ENCODE data around the gene C2orf68.
"Not testable (repeated sequence)": the region's sequence is repeated elsewhere in the genome, so short reads cannot be mapped to it uniquely, and the experiment has no call there.

The C2orf68 gene

DNA sequence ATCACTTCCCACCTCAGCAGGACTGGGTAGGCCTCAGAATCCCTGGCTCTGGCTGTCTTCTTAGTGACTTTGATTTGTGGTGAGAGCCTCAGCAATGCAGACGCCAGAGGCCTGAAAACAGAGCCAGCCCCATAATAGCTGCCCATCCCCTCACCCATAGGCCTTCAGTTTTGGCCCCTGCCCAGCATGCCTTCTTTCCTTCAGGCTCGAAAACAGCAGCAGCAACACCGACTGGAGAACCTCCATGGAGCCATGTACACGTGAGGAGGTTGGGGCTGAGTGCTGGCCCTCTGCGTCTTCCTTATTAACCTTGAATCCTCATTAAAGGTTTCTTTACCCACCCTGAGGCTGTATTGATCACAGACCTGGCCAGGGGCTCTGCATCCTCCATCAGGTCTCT, 14.6 kb downstream of the C2orf68 start:
- no peak for DNase-seq

DNA sequence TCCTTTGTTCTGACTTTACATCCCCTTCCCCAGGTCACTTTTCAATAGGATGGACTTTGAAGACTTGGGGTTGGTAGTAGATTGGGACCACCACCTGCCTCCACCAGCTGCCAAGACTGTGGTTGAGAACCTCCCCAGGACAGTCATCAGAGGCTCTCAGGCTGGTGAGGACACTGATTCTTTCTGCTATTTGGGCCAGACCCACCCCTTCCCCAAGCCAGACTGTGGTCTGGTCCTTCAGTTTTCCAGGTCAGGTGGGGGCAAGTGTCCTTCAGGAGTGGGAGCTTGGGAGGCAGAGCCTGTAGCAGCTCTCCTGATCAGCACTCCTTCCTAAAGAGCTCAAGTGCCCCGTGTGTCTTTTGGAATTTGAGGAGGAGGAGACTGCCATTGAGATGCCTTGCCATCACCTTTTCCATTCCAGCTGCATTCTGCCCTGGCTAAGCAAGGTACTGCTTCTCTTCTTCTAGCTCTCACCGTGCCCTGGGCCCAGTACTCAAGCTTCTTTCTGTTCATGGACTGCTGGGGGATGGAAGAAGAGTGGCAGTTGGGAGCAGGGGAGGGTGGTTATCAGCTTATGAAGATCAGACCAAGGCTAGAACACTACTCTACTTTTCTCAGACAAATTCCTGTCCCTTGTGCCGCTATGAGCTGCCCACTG, 15.3 kb downstream of the C2orf68 start:
- no peak for DNase-seq

DNA sequence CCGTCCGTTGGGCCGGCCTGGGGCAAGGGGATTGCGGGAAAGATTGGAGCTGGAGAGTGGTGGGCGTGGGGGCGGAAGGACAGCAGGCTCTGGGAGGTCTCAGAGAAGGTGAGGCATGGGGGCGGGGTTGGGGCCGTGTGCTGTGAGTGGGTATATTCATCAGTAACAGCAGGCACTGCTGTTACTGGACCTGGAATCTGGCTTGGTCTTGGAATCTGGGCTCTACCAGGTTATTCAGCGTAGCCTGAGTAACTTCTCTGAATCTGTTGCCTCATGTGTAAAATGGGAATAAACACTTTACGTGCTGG, 15.9 kb downstream of the C2orf68 start:
- no peak for DNase-seq

DNA sequence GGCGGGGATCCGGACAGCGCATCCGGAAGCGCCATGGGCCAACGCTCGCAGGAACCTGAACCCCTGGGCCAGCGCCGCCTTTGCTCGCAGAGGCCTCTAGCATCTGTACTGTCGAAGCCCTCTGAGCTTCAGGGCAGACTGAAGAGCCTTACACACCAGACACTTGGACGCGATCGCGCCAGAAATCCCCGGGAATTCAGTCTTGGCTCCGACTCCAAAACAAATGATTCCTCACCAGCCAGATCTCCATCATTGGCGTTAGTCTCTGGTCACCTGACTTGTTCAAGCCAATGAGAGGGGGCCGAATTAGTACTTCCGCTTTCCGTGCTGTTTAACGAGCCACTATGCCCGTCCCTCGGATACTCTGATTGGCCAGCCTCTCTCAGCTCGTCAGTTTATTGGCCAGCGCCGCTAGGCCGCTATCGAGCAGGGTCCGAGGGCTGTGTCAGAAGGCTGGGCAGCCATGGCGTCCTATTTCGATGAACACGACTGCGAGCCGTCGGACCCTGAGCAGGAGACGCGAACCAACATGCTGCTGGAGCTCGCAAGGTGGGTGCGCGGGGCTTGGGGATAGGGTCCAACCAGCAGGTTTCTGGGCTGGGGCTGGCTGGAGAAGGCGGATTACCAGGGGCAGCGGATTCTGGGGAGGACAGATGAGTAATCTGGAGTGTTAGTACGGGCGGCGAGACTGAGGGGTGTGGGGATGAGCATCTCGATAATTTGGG, 16.4 kb downstream of the C2orf68 start, which contains the start of gene RNF181:
RNF181 (plus strand) TSS at position 445 of the 725 bp plus-strand sequence; CDS start at position 464, 19 bp downstream.
- peak; percentile 96 for DNase-seq

DNA sequence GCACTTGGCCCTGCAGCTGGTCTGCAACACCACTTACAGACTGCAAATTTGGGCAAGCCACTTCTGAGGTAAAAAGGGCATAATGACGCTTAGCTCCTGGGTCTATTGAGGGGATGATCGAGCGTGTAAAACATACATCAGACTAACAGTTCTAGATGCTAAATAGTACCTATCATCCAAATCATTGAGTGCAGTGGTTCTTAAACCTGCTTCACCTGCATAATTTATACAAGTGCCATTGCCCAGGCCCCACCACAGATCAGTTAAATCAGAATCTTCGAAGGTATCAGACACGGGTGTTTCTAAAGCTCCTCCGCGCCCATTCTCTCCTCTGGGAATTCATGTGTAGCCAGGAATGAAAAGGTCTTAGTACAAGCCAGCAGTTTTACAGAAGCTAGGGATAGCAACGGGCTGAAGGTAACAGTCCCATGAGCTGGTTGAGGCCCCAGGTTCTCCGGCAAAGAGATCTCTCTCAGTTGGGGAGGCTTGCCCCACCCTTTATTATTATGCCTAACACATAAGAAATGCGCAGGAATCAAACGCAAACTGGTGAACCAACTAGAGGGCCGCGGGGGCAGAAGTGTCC, 17.1 kb downstream of the C2orf68 start:
- no peak for DNase-seq

DNA sequence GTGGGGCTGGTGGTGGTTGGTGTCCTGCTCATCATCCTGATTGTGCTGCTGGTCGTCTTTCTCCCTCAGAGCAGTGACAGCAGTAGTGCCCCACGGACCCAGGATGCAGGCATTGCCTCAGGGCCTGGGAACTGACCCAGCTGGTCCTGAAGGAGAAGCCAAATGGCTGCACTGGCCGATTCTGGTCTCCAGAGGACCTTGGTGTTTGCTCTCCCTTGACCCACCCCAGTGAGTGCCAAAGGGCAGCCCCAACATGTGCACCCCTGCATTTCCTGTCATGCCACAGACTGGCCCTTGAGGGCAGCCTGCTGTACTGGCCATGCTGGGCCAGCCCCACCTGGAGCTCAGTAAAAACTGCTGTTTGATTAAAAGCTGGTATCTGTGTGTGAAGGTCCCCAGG, 18.8 kb downstream of the C2orf68 start:
- no peak for DNase-seq

DNA sequence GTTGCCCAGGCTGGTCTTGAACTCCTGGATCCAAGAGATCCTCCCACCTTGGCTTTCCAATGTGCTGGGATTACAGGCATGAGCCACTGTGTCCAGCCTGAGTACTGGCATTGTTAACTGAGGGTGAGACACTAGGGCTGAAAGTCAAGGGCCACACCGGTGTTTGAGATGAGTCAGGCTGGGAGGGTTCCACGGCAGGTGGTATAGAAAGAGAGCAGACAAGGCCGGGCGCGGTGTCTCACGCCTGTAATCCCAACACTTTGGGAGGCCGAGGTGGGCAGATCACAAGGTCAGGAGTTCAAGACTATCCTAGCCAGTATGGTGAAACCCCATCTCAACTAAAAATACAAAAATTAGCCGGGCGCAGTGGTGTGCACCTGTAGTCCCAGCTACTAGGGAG, 19.6 kb downstream of the C2orf68 start:
- DNase-seq, result not testable (repeated sequence)

DNA sequence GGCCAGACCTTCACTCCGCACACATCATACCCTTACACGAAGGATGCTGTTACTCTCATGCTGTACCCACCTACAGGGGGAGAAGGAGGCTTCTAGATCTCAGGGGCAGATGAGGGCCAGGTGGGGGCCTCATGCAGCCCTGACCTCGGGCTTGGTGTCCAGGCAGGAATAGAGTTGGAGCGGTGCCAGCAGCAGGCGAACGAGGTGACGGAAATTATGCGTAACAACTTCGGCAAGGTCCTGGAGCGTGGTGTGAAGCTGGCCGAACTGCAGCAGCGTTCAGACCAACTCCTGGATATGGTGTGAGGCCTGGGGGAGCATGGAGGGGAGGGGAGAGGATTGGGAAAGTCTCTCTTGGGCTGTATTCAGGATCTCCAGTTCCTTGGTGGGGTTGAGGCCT, 20.3 kb downstream of the C2orf68 start:
- no peak for DNase-seq

DNA sequence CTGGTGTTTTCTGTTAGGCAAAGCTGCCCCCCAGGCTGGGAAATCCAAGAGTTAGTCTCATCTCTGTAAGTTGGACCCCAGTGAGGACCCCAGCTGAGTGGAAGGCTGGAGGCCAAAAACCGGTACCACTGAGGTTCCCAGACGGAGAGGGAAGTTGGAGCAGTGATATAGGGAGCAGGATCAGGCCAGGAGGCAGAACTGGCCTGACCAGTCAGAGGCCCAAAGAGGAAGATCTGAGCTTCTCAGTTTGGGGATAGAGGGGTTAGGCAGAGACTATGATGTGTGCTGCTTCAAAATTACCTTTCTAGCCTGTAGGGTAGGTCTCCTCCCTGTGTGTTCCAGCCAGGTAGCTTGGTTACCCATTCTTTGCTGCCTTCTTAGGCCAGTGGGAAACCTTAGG, 20.9 kb downstream of the C2orf68 start:
- no peak for DNase-seq

DNA sequence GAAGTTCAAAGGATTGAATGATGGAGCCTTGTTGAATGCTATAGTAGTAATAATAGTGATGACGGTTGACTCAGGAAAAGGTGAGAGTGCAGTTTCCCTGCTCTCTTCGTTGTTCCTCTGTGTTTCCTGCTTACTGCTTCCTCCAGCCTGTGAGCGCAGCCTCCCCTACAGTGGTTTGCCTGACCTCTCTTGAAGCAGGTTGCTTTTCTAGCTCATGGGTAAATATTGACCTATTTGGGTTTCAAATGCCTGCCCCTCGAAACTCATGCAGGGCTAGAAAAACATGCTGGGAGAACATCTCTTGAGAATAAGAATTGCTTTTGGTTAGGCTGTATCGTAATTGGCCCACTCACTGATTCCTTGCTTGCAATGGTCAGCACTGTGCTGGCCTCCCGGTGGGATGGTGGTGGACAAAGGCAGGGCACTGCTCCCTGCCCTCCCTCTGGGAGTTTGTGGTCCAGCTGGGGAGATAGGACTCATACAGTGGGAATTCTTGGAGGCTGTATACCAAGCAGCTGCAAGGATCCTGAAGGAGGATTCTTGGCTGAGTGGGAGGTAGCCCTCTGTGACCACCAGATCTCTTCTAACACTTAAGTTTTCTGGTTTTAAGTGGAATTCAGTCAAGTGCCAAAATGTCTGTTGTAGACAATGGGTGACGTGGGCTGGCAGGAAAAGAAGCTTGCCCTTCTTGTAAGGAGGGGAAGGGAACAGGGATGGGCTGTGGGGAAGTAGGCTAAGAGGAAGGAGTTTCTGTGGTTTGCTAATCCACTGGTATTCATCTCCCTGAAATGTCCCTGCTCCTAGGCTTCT, 21.7 kb downstream of the C2orf68 start:
- DNase-seq, result no peak

DNA sequence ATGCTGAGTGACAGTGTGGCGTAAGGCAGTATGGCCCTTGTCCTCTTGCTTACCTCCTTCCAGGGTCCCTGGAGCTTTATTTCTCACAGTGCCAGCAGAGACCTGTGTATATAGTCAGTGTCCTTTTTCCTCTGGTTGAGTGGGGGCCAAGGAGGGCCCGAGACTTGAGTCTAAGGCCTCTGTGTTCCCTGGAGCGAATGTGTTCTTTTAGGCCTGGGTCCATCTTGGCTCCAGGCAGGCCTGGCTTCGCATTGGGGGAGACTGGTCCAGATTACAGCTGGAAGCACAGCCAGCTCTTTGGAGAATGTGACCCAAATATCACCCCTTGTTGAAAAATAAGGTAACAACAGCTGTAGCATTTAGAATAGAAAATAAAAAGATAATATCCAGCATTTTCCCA, 22.7 kb downstream of the C2orf68 start:
- no peak for DNase-seq

DNA sequence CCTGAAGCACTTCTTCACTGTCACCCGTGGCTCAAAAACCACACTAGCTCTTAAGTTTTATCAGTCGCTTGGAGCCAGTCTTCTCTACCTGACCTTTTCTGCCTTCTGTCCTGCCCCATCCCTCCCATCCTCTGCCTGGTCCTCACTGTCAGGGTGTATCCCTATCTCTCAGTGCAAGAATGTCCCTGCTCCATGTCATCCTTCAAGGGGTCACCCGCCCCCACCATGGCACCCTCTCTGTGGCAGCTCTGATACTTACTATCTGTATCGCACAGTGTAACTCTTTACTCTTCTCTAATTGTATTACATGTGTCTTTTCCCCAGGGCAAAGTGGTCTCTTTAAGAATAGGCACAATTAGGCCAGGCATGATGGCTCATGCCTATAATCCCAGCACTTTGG, 23.2 kb downstream of the C2orf68 start:
- DNase-seq, result no peak

DNA sequence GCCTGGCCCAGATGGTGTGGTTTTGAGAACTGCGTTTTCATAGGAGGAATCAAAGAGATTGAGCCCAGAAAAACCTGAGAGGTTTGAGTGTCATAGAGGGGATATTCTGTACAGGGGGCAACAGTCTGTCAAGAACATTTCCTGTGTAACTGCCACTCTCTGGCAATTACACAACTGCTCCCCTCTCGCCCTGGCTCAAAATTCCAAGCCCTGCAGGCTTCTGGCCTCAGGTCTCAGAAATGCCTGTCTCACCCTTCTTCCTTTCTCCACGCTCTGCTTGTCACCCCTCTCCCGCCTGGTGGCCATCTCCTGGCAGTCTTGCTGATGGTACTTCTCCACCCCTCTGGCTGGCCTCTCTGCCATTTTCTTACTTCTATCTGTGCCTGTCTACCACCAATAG, 23.6 kb downstream of the C2orf68 start:
- DNase-seq, result no peak

DNA sequence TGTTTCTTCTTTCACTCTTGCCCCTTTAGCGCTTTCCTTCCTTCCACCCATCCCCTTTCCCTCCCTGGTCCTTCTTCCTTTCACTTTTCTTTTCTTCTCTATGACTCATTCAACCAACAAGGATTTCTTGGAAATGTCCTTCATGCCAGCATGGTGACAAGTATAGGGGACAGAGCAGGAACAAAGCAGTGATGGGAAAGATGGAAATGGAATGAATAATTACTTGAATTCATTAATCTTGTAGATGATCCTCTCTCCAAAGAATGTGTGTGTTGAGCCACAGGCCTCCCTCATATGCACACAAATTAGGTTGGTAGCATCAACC, 26.1 kb downstream of the C2orf68 start:
- no peak for DNase-seq

DNA sequence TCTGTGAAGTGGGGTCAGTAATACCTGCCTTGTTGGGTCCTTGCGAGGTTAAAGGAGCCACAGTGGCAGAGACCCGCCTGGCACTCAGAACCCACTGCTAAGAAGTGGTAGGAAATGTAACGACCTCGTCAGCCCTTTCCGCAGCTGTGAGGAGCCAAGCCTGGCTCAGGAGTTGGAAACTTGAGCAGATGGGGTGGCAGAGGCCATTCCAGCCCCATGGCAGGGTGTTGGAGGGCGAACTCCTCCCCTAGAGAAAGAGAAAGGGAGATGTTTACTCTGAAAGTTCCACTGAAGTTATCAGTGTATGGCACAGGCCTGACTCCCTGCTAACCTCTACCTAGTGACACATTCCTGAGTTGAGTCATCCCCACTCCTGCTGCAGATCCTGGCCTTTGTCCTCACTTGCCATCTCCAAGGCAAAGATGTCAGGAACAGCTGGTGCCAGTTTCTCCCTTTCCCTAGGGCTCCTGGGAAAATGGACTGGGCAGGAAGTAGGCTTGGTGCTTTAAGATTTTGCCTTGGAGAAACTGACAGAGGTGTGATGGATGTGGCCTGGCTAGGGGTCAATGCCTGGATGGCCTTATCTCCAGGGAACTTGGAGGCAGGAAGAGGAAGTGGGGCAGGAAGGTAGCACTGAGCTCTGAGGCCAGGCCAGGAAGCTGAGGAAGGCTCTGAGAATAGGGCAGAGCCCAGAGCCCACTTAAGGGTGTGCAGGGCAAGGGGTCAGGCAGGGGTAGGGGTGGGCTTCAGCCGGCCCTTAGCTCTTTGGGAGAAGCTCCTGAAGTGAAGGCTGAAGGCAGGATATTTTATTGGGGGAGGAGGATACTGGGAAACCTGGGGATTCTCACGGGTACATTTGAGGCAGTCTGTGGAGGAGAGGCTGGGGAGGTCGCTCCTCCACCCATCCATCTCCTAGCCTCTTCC, 26.7 kb downstream of the C2orf68 start:
- DNase-seq, result peak; percentile 23

DNA sequence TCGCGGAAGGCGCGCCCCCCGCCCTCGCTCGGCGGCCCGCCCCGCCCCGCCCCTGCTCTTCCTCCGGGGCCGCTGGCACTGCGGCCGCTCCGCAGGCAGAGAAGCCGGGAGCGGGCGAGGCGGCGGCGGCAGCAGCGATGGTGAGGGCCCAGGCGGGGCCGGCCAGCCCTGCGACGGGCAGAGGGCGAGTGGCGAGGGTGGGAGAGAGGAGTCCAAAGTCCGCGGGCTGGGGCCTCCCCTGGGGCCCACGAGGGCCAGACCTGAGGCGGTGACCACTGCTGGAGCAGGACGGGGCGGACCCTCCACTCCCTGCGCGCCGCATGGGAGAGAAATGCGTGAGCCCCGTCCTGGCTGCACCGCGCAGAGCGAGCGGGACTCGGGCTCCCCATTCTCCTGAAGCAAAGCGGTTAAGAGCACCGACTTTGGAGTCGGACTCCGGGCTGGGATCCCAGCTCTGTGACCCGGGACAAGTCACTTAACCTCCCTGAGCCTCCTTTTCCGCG, 27.5 kb downstream of the C2orf68 start, which contains the start of gene VAMP5:
VAMP5 (plus strand) TSS at position 78 of the 503 bp plus-strand sequence; CDS start at position 138, 60 bp downstream.
- peak; percentile 58 for DNase-seq

DNA sequence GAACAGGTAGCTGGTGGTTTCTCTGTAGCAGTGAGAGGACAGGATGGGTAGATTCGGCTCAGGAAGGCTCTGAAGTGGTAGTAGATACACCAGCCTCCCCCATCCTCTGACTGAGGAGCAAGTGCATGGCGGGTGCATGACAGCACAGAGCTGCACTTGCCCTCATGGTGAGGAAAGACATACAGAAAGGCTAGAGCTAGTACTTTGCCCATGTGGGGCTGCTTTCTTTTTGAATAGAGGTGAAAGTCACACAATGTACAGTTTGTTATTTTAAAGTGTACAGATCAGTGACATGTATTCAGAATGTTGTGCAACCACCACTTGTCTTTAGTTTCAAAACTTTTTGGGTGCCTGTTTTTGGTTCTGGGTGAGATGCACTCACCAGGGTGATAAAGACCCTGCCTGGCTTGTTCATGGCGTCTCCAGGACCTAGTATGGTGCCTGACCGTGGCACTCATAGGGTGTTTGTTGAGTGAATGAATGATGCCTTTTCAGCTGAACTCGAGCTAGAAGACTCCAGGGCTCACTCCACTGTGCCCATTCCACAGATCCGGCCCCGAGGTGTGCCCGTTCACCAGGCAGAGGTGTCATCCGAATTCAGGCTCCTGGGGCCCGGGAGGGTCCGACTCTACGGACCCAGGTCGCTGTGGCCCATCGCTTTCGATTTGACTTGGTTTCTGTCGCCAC, 28.1 kb downstream of the C2orf68 start:
- peak; percentile 31 for DNase-seq

DNA sequence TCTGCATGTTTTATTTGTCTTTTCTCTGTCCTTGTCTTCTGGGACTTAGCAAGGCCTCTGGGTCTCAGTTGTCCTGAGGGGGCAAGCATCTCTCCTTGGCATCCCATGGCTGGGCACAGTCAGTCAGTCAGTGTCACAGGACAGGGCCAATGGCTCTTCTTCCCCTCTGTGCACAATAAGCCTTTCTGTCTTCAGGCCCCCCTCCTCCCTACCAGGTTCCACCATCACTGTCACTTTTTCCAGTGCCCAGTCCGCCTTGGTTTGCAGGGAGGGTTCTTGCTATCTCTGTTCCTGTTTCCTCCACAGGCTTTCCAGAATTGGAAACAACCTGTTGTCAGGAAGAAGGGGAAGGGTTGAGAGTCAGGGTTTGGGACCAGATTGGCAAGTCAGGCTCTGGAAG, 29.4 kb downstream of the C2orf68 start:
- no peak for DNase-seq

DNA sequence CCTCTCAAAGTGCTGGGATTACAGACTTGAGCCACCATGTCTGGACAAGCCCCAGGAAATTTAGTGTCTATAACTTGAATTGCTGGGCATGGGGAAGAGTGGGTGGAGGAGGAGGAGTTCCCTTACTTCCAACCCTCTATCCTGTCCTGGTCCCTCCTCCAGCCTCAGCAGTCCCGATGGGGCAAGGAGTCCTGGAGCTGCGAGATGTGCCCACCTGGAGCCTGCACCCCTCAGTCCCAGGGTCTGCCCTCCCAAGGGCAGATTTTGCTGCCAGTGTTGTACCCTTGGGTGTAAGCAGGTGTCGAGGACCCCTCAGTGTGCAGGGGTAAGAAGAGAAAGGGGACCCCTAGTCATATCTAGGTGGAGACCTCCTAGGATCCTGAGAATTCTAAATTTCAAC, 31.7 kb downstream of the C2orf68 start:
- no peak for DNase-seq

DNA sequence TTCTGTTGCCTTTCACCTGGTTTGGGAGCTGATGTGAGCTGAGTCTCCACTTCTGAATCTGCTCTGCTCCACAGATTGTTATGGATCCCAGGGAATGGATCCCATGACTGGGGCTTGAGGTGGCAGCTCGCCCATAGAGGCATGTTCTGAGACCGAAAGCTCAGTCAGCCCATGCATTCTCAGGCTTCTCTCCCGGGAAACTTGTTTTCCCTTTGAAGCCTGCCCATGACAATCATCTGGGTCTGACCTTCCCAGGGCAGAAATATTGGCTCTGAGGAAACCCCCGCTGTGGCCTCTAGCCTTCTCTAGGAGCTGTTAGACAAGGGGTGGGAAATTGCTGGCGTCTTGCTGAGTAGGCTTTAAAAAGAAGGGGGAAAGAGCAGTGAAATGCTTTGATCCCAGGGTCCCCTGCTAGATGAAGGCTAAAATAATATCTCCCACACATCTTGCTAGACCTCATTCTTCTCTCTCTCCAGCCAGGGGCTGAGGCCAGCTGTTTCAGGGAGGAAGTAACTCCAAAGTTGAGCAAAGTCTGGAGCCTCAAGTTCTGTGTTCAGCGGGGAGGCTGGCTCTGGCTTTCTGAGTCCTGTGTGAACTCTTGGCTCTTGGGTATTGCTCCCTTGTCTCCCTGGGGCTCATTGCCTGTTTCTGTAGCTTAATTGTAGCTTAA, 32.5 kb downstream of the C2orf68 start:
- no peak for DNase-seq

Measured in CD4-positive, alpha-beta T cell treated with Interleukin-10 for 1 hour (primary cell).